ENCODE data around the gene UHRF2. TPM values are rescaled to one million over a fixed set of nuclear protein-coding genes. Genes with fewer than 3 reads are reported as not detected.
"Not testable (repeated sequence)": the region's sequence is repeated elsewhere in the genome, so short reads cannot be mapped to it uniquely, and the experiment has no call there.

The UHRF2 gene
- total and polyA plus RNA-seq, 2 of the 4 experiments (the other 2 are of a cell fraction): 27.6 to 37.3 TPM

- ATAC-seq (ENCODE audit: low read depth); CTCF ChIA-PET; H2BK5ac ChIP-seq (ENCODE audit: low read depth, low read length, poor library complexity, severe bottlenecking); H3K4me1 ChIP-seq (ENCODE audit: control insufficient read depth, insufficient read depth, low read length); H4K20me1 ChIP-seq (ENCODE audit: insufficient read depth, low read length); H3K23ac ChIP-seq (ENCODE audit: low read depth, low read length); H3K18ac ChIP-seq (ENCODE audit: low read depth, low read length); H3K4ac ChIP-seq (ENCODE audit: low read depth, low read length); in situ Hi-C loops (cut with MboI; ENCODE audit: low sequenced_read_pairs); H4K8ac ChIP-seq (ENCODE audit: low read depth in 2 of 2, low read length in 2 of 2); H3K27me3 ChIP-seq (ENCODE audit: control insufficient read depth, insufficient read depth, low read length); H3K36me3 ChIP-seq (ENCODE audit: control insufficient read depth, insufficient read depth, low read length); H3K4me2 ChIP-seq (ENCODE audit: low read depth, low read length); H3K56ac ChIP-seq (ENCODE audit: extremely low read depth, insufficient read depth, low read length); DNase-seq; H2BK15ac ChIP-seq (ENCODE audit: low read depth, low read length); H3K79me1 ChIP-seq (ENCODE audit: low read depth in 1 of 2, low read length in 2 of 2); H3K9ac ChIP-seq (ENCODE audit: low read depth, low read length); H2BK20ac ChIP-seq (ENCODE audit: low read depth, low read length); POLR2A ChIA-PET (ENCODE audit: unreplicated experiment); H3K9me1 ChIP-seq (ENCODE audit: insufficient read depth, low read length); H3K27ac ChIP-seq (ENCODE audit: insufficient read depth, low read length); H3K14ac ChIP-seq (replicated peaks; ENCODE audit: low read depth, low read length); H3K4me3 ChIP-seq (ENCODE audit: insufficient read depth, low read depth, low read length); H2AK5ac ChIP-seq (ENCODE audit: low read depth, low read length); H4K91ac ChIP-seq (ENCODE audit: insufficient read depth, low read depth, low read length); H3K9me3 ChIP-seq (ENCODE audit: control insufficient read depth, insufficient read depth, low read length); H2AK9ac ChIP-seq (replicated peaks; ENCODE audit: low read depth, low read length, poor library complexity); dilution Hi-C loops (cut with HindIII; ENCODE audit: low sequenced_read_pairs, unreplicated experiment); H4K5ac ChIP-seq (ENCODE audit: low read depth, low read length); H2AFZ ChIP-seq (replicated peaks; ENCODE audit: low read length, poor library complexity); BruUV-seq (replicated peaks); H2BK120ac ChIP-seq (ENCODE audit: low read depth, low read length): not testable (repeated sequence)
- intact Hi-C loops (cut with micrococcal nuclease): loop anchor here (2.0 kb wide), 1 partner anchor 31 kb away; the partner anchor contains the start of gene UHRF2
- WGBS, 2 experiments (ENCODE audit: extremely low coverage in 2 of 2, insufficient read length in 1 of 2): no CpG with 5 or more reads among the region's 4 CpGs
These were observed 31.5 kb upstream of the UHRF2 start for GRCh38 chr9:6381477-6382012.
